Measurements from ENCODE around the gene LHCGR.

The LHCGR gene

GRCh38 chr2:48734576-48735303 lies 20.8 kb downstream of the LHCGR start:
- DNase-seq (ENCODE audit: low spot score) = no peak
- ChIA-PET CTCF (no interaction called here), POLR2A (ENCODE audit: low non-redundant PET) (no interaction called here)
- TF ChIP-seq, protein P1, sequence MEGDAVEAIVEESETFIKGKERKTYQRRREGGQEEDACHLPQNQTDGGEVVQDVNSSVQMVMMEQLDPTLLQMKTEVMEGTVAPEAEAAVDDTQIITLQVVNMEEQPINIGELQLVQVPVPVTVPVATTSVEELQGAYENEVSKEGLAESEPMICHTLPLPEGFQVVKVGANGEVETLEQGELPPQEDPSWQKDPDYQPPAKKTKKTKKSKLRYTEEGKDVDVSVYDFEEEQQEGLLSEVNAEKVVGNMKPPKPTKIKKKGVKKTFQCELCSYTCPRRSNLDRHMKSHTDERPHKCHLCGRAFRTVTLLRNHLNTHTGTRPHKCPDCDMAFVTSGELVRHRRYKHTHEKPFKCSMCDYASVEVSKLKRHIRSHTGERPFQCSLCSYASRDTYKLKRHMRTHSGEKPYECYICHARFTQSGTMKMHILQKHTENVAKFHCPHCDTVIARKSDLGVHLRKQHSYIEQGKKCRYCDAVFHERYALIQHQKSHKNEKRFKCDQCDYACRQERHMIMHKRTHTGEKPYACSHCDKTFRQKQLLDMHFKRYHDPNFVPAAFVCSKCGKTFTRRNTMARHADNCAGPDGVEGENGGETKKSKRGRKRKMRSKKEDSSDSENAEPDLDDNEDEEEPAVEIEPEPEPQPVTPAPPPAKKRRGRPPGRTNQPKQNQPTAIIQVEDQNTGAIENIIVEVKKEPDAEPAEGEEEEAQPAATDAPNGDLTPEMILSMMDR (conservative IDR thresholded peaks at IDR 0.05; ENCODE audit: low read depth) = no peak
- no peak overlapping the region for H3K27ac ChIP-seq

DNA sequence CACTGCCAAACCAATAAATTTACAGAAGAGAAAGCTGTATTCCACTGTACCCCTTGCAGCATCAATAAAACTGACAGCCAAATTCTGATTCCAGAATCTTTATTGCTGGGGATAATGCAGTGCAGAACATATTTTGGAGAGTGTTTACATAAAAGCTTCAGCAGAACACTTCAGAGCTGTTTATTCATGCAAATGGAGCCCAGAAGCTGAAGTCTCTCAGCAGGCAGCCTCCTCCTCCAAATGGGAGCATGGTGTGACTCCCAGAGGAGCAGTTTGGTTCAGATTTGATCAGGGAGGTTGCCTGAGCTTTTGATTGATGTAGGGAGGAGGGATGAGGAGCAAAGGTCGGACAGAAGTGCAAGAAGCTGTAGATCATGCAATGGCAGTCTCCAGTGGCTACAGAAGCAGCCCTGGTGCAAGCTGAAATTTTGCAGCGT lies 22.4 kb downstream of the LHCGR start:
- DNase-seq (ENCODE audit: low spot score) = no peak

GRCh38 chr2:48728840-48729239 lies 26.7 kb downstream of the LHCGR start:
- TF ChIP-seq, protein P1 (conservative IDR thresholded peaks at IDR 0.05; ENCODE audit: low read depth) = no peak
- POLR2A ChIA-PET (ENCODE audit: low non-redundant PET) = no interaction called here
- no peak for DNase-seq (ENCODE audit: low spot score)
- CTCF ChIA-PET = no interaction called here
- no peak overlapping the region for H3K27ac ChIP-seq

More for the DNA sequence above, 22.4 kb downstream of the LHCGR start:
- H3K27ac ChIP-seq = no peak overlapping the region
- POLR2A ChIA-PET (ENCODE audit: low non-redundant PET) = no interaction called here
- CTCF ChIA-PET = no interaction called here
- TF ChIP-seq, protein P1 (conservative IDR thresholded peaks at IDR 0.05; ENCODE audit: low read depth) = no peak

DNA sequence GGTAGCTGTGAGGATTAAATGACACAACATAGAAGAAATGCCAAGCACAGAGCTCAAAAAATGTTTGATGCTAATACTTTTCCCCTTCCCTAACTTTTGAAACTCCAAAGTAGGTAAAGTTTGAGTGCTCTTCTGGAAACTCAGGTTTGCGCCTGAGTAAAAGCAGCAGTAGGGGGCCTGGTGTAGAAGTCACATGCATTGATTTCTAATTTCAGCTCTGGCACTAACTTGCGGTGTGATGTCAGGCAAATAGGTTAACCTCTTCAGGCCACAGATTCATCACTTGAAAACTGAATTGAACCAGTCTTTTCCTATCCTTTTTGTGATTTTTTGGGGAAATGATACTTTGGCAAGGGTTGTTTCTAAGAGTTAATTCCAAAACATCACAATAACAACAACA lies 27.2 kb downstream of the LHCGR start:
- ChIA-PET POLR2A (ENCODE audit: low non-redundant PET) (no interaction called here), CTCF (interaction anchor here (0.6 kb wide), 2 partner anchors 19 to 128 kb away, joined by 3 read pairs; no protein-coding TSS in a partner anchor)
- no peak overlapping the region for H3K27ac ChIP-seq
- TF ChIP-seq, protein P1 (conservative IDR thresholded peaks at IDR 0.05; ENCODE audit: low read depth) = no peak
- no peak for DNase-seq (ENCODE audit: low spot score)

- TF ChIP-seq, protein P1 (conservative IDR thresholded peaks at IDR 0.05; ENCODE audit: low read depth) = no peak
- no peak for DNase-seq (ENCODE audit: low spot score)
- ChIA-PET CTCF (interaction anchor here (0.6 kb wide), 4 partner anchors 19 to 127 kb away, joined by 3 to 4 read pairs (median 3); no protein-coding TSS in a partner anchor), POLR2A (ENCODE audit: low non-redundant PET) (no interaction called here)
- no peak overlapping the region for H3K27ac ChIP-seq
Observed at GRCh38 chr2:48727560-48727959, 28.0 kb downstream of the LHCGR start.

DNA sequence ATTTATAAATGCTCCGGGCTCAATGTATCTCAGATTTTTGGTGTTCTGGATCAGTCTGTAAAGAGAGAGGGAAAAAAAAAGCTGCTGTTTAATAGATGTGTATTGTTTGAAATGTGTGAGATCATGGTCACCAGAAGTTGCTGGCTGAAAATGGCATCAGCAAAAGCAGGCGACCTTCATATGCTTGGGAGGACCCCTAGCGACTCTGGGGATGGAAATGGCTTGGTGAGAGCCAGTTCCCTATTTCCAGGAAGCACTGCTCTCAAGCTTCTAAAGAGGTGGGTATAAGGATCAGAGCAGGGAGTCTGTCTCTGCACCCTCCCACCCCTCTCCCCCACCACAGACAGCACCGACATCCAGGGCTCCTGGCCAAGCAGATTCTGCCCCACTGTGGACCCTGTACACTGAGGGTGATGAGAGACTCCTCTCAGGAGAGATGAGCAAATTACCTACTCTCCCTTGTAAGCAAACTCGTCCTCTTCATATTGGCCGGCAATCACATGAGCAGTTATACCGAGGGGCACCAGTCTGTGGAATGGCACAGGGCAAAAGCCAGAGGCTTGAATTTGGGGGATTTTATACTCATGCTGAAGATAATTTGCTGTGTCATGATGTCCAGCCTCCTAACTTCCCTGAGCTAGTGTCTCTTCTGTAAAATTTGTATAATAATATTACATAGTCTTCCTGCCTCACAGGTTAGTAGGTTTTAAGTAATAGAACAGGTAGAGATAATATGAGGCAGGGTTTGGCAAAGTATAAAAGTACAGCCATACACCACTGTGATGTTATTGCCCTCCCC lies 29.6 kb downstream of the LHCGR start:
- POLR2A ChIA-PET (ENCODE audit: low non-redundant PET) = no interaction called here
- CTCF ChIA-PET = no interaction called here
- TF ChIP-seq, protein P1 (conservative IDR thresholded peaks at IDR 0.05; ENCODE audit: low read depth) = no peak
- no peak for DNase-seq (ENCODE audit: low spot score)
- no peak overlapping the region for H3K27ac ChIP-seq
